8988T (cell line): Measurements from ENCODE around the gene DOK3.

Experiments used
- DNase-seq: peaks from one replicate; pipeline ENCODE4 v3.0.0; 2011

Gene DOK3, protein sequence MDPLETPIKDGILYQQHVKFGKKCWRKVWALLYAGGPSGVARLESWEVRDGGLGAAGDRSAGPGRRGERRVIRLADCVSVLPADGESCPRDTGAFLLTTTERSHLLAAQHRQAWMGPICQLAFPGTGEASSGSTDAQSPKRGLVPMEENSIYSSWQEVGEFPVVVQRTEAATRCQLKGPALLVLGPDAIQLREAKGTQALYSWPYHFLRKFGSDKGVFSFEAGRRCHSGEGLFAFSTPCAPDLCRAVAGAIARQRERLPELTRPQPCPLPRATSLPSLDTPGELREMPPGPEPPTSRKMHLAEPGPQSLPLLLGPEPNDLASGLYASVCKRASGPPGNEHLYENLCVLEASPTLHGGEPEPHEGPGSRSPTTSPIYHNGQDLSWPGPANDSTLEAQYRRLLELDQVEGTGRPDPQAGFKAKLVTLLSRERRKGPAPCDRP

DNA sequence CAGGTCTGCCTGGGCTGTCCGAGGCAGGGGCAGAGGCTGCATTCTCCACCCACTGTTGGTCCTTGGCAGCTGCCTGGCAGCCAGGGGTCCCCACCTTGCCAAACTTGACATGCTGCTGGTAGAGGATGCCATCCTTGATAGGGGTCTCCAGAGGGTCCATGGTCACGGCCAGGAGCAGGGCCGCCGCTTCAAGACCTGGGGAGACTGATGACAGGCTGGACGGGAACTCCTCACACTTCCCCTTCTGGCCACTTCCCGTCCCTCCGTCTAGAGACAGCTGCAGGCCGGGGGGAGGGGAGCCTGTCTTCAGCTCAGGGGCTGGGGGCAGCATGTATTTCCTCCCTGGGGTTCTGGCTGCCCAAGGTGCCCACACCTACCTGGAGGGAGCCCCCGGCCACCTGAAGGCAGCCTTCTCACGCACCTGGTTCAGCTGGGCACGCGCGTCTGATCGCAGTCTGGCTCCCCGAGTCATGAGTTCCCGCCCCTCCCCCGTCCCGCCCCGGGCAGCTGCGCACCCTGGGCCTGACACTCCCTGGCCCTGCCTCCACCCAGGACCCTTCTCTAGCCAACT is at the start of gene DOK3:
TSS of gene DOK3 (minus strand) at position 446 of the 571 bp plus-strand sequence. CDS start at position 160, 286 bp downstream.
- no peak for DNase-seq

DNA sequence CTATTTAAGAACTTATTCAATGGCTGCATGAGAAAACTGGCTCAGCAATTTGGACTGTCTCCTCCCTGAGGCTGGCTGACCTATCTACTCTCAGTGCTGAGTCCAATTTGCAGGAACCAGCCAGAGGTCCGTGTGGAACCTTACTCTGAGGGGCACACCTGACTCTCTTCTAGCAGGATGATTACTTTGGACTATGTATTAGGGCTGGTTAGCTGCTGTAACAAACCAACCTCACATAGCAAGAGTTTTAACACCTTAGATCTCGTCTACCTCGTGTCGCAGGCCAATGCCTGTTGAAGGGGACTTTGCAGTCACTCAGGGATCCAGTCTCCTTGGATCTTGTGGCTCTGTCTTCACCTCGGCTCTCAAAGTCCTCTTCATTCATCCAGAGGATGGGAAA is 48.2 kb upstream of the DOK3 start:
- no peak for DNase-seq

DNA sequence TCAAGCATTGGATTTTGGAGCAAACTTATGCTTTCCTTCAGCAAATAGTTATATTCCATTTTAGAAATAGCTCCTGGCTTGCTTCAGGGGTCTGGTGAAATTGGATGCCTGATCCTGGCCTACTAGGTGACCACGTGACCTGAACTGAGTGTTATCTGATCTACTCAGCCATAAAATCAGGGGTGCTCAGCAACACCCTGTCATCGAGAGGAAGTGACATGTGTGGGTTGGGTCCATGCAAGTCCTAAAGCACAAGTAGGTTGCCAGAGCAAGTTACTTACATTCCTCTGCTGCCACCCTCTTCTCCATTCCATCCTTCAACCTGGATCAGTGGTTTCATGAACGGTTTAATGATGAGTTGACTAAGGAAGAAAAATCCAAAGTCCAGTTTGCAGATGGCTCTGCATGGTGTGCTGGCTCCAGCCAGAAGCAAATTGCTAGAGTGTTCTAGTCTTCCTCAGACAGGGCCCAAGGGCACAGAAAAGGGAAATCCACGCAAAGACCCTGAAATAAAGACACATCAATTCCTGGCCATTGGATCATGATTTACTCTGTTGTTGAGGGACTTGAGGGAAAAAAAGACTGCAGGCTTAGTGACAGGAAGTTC is 47.5 kb upstream of the DOK3 start:
- DNase-seq, result no peak

DNA sequence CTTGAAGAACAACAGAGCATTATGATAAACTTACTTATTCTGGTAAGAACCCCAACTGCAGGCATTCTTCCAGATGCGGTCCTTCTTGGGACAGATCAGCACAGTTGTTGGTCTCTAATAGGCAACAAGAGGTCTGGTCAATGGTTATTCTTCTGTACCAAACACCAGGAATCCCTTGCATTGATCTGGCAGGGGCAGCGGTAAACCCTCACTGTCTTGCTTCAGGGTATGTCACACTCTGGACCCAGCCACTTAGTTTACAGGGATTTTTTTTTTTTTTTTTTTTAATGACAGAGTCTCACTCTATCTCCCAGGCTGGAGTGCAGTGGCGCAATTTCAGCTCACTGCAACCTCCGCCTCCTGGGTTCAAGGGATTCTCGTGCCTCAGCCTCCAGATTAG is 46.0 kb upstream of the DOK3 start:
- no peak for DNase-seq

DNA sequence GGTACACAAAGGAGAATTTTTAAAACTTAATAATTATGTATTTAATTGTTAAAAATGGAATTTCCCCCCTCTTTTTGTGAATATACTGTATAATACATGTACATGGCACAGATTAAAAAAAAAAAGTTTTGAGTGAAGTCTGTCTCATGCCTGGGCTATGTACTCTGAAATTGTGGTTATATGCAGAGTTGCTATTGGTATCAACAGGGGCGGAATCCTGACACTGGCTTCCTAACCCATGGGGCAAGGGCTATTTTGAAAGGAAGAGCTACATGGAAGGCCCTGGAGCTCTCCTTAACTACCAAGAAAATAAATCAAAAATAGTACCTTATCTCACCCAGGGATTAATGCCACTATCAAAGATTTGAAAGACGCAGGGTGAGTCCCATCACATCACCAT is 45.6 kb upstream of the DOK3 start:
- DNase-seq, result no peak

DNA sequence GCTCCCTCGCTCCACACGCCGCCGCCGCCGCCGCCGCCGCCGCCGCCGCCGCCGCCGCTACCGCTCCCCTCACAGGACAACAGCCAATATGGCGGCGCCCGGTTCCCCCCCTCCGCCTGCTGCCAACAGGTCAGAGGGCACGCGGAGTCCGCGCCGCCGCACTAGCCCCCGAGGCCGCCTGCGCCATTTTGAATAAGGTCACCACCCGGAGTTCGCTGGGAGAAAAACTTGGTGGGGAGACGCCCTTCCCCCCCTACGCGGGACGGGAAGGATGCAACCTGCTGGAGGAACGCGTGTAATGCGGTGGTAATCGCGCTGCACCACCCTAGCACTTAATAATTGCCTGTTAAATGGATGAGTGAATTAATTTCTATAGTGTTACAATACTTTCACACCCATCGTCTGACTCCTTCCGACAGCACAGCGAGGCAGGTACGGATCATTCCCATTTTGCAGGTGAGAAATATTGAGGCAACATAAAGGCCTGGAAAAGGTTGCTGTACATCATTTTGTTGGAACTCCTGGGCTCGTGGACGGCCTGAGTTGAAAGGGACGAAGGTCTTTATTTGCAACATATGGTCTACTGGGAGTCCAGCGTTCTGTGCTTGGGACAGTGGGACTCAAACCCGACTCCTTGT is 45.0 kb upstream of the DOK3 start, which contains the start of gene FAM193B:
TSS of gene FAM193B (minus strand) at position 90 of the 638 bp plus-strand sequence. CDS start 105 bp downstream, outside the sequence.
- peak; percentile 100 for DNase-seq

DNA sequence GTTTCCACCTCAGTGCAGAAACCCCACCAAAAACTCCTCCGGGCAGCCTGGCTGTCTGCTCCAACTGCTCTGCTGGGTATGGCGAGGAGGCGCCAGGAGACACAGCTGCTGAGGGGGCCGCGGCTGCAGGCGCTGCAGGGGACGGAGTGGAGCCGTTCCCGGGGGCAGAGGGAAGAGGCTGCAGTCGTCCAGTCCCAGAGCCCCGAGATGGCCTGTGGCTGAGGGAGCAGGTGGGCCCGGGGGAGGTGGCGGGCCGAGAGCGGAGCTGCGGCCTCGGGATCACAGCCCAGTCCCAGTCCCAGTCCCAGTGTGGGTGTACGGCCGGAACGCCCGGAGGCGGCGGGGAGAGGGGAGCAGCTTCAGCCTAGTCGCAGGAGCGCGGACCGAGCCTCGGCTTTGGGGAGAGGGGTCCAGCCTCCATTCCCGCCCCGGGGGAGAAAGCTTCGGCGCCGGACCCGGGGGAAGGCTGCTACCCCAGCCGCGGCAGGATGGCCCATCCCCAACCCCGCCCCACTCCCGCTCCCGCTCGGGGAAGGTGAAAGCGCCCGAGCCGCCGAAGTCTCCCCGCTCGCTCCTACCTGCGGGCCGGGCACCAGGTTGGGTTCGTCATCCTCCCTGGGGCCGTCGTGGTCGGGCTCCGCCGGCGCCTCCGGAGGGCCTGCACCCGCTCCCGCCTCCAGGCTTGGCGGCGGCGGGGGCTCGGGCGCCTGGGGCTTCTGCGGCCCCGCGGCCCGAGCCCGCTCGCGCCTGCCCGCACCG is 44.2 kb upstream of the DOK3 start:
- peak; percentile 94 for DNase-seq

DNA sequence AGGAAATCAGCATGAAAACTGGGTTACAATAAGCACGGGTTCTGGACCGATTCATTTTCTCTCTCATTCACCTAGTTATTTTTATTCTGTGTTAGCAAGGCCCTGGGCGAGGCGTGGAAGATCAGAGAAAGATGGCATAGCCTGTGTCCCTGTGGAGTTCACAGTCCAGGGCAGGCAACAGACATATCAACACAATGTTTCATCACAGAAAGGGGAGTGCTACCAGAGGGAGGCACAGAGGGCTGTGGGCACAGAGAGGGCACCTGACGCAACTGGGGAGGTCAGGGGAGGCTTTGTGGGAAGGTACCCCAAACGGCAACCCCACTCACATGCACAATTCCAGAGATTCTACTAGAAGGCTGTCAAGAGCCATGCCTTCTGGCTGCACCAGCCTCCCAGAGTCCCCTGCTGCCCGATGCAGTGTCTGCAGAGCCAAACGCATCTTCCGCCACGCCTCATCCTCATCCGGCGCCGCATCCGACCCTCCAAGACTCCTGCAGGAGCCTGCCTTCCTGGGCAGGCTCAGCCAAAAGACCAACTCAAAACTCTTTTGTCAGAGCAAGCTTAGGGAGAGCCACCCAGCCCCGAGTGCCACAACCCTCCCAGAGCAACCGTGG is 43.3 kb upstream of the DOK3 start:
- peak; percentile 75 for DNase-seq

DNA sequence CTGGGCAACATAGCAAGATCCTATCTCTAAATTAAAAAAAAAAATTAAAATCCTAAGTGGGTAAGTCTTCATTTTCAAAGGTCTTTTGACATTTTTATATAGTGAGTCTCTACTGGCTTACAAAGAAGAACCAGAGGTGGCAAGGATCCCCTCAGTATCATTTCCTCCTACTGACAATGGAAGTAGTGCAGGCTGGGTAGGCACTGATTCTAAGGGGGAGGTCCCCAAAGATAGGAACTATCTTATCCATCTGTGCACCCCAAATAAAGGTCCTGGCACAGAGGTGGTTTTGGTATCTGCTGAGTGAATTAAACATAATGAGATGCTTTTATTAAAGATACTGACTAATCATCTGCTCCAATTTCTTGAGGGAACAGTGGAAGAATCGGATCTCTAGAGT is 40.5 kb upstream of the DOK3 start:
- DNase-seq, result no peak

DNA sequence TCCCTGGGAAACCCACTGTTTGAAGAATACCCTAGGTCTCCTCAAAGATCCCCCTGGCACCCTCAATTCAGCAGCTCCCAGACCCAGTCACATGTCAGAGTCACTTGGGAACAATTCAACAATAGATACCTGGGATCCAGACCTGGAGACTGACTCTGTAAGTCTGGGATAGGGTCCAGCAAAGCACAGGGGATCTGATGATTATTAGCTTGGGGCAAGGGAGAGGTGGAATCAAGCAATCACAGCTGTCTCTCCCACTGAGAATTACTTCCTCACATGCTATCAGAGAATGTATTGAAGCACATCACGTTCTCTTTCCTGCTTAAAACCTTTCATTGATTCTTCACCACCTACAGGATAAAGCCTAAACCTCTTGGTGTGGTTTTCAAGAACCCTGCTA is 38.9 kb upstream of the DOK3 start:
- DNase-seq, result no peak

DNA sequence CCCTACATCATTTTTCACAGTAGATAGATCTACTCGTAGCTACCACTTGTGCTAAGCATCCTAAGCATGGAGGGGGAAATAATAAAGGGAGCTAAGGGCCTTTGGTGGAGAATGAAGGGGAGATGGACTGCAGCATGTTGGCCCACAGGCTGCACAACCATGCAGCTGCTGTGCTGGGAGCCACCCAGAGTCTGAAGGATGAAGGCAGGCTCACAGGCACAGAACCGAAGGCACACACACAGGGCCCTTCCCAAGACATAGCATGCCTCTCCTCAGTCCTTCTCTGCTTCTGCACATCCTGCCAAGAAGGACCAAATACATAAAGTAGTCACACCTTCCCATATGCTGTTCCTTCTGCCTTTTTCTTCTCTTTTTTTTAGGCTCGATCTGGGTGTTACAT is 38.1 kb upstream of the DOK3 start:
- no peak for DNase-seq

DNA sequence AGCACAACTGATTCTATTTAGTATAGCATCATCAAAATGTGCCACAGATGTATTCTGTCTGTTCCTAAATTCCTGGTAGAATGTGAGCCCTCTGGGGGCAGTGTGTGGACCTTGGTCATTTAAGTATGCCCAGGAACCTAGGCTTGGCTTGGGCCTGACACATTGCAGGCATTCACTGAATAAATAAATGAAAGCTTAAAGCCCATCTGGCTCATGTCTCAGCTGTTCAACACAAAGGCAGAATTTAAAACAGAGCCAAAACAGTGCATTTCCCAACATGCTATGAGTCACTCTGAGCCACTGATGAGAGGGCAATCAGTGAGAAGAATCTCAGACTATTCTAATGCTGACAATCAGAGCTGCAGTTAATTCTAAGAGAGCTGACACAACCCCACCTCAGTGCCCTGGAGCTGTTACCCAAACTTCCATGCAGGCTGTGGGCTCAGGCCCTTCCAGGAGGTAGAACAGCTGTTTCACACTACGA is 36.7 kb upstream of the DOK3 start:
- DNase-seq, result no peak

DNA sequence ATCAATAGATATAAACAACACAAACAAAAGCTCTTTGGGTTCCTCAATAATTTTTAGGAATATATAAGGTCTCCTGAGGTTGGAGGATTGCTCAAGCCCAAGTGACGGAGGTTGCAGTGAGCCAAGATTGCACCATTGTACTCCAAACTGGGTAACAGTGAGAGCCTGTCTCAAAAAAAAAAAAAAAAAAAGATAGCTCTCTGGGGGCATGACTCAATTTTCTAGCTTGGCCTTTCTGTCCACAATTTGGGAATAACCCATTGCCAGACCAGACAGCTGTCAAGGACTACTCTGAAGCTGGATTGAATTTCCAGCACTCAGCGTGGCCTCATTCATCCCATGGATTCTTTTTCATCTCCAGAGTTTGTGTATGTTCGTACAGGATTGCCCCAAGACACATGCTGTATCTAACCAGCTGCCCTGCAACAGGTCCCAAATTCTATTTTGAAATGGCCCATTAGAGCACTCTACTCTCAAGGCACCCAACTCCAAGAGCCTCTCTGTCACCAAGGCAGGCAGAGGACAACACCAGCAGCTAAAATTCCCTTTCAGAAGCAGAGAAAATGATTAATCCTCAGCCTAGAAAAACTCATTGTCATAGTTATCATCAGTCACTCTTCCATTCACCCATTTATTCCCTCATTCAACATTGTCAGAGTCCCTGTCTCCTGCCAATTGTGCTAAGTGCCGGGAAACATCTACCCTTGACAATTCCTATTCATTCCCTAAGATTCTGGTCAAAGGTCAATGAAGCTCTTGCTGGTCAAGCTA is 36.0 kb upstream of the DOK3 start:
- DNase-seq, result no peak

DNA sequence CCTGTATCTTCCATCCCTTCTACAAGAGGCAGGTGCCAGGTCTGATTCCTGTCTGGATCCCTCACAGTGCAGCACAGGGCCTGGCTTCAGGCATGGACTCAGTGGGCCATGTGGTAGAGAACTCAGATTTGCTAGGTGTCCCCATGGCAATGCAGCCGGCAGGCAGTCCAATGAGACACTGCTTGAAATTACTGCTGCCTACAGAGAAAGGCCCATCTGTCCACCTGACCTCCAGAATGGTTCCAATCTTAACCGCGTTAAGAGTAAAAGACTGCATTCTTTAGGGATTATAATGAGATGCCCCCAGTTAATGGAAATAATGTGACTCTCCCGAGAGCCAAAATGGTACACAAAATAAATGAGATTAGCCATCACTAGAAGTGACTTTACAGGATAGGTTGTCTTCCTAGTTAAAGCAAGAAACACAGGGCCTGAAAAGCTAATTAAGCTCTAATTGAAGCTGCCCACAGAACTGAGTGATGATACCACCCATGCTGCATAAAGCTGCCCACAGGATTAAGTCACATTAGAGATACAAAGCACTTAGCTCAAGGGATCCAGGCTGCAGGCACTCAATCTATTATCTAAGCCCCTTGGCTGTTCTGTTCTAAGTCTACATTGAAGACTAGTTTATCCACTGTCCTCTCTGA is 33.3 kb upstream of the DOK3 start:
- DNase-seq, result no peak

DNA sequence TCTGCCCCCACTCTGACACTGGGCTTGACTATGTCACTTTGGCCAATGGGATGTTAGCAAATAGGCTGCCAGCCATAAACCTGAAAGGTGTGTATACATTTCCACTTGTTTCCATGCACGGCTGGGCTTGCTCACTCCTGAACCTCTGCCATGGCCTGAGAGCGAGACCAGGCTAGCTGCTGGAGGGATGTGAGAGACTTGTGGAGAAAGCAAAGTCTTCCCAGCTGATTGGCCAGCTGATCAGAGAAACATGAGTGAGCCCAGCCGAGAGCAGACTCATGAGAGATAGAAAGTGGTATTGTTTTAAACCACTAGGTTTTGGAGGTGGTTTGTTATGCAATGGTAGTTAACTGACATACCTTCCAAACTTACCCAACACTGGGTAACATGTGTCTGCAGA is 30.8 kb upstream of the DOK3 start:
- DNase-seq, result no peak

DNA sequence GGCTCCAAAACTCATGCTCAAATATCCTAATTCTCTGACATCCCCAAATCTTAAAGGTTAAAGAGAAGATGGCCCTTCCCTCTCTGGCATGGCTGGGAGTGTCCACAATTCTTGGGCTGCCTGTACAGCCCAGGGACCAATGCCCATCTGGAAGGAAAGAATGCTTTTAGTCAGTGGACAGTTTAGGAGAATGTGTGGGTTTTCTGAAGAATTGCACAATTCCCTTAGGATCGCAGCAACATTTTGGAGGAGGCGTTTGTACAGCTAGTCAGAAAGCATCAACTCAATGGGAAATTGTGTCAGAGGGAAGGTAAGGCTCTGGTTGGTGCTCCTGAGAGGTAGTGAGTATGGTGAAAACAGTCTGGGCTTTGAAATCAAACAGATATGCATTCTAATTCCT is 29.8 kb upstream of the DOK3 start:
- DNase-seq, result no peak

DNA sequence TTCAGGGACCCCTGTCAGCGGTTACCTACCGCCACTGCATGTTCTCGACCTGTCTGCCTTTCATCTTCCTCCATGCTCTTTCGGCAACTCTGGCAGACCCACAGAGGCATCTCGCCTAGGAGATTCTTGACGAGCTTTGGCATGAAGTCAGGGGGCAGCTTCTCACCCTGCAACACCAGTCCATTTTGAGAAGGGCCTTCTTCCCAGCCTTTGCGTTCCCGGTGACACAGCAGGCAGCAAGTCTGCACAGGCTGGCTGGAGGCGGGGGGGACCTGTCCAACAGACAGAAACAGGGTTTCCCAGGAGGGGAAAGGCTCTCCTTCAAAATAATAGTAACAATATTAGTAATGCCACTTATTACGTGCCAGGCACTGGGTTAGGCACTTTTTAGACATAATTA is 29.2 kb upstream of the DOK3 start:
- no peak for DNase-seq

DNA sequence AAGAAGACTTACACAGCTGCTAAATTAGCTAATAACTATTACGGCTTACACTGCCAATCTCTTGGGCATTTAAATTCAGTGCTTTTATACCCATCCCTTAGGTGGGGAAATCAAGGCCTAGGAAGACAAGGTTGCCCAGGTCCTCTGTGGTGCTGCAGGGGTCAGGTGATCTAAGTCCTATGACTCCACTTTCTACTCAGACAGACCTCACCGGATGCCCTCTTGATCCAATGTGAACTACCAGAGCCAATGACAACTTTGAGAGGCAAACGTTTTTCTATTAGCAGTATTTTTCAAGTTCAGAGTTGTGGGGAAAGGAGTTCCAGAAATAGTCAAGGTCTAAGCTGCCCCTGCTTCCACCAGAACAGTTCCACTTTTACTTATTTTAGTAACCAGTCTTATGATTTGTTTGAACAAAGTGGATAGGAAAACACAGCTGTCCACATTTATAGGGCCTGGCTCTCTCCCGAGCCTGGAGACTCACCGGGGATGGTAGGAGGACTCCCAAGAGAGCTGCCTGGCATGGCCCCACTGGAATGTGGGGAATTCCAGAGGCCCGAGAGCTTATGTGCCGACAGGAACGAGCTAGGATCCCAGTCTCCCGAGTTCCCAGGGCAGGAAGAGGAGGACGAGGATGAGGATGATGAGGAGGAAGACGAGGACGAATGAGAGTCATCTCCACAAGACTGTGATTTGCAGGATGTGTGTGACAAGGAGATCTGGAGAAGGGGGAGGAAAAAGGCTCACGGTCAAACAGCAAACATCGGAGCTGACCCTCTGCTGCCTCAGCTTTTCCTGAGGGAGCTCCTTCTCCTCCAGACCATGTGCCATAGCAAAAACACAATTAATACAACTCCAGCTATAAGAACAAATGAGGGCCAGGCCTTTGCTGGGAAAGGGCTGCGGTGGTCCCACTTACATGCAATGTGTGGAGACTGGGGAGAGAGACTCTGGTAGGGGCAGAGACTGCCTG is 28.0 kb upstream of the DOK3 start:
- DNase-seq, result peak; percentile 70

DNA sequence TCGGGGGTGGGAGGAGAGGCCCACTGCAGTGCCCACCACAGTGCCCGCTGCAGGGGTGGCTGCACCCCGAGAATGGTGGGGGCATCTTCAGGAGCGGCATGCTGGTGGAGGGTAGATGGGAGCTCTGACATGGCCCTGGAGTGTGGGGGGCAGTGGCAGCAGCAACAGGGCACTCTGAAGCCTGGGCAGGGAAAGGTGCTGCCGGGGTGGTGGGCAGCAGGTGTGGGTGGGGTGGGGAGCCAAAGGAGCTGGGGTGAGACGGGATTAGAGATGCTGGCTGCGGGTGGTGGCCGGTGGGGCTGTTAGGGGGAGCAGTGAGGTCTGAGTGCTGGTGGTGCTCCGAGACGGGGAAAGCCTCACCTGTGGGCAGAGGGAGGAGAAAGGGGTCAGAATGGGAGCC is 26.8 kb upstream of the DOK3 start:
- no peak for DNase-seq

DNA sequence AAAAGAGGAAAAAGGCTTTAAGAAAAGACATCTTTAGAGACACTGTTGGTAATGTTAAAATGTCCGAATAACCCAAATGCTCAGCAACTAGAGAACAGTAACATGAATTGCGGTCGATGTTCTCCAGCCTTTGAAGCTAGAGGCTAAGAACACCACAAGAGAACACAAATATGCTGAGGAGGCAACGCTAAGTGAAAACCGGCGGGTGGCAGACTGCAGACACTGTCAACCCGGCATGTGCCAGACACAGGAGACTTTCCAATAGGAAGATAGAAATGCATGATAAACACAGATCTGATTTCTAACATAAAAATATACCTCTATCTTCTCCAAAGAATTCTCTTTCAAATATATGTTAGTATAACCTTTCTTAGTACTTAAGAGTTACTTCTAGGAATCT is 25.5 kb upstream of the DOK3 start:
- no peak for DNase-seq
